HG03139 (cell line): Measurements from ENCODE around the gene CCDC3.
"Not testable (repeated sequence)": the region's sequence is repeated elsewhere in the genome, so short reads cannot be mapped to it uniquely, and the experiment has no call there.

Source experiments
- ATAC-seq: cut with Tn5 transposase; IDR thresholded peaks from one replicate; pipeline ENCODE4 v1.9.1; 2021; ENCODE audit not compliant: unreplicated experiment

The CCDC3 gene

GRCh38 chr10:13001041-13001886, at the start of gene CCDC3:
Gene CCDC3, minus strand, starts transcription at chr10:13001713. Its CDS starts 143 bp downstream, at chr10:13001570.
- no peak for ATAC-seq

GRCh38 chr10:13051126-13051694, 49.7 kb upstream of the CCDC3 start:
- ATAC-seq = no peak

GRCh38 chr10:13049774-13050420, 48.4 kb upstream of the CCDC3 start:
- no peak for ATAC-seq

GRCh38 chr10:13048762-13049161, 47.2 kb upstream of the CCDC3 start:
- no peak for ATAC-seq

- no peak for ATAC-seq
Observed at GRCh38 chr10:13047529-13048206, 46.2 kb upstream of the CCDC3 start.

- ATAC-seq = no peak
Observed at GRCh38 chr10:13046851-13047528, 45.5 kb upstream of the CCDC3 start.

- no peak for ATAC-seq
Observed at GRCh38 chr10:13043520-13043919, 42.0 kb upstream of the CCDC3 start.

- no peak for ATAC-seq
Observed at GRCh38 chr10:13039761-13040160, 38.2 kb upstream of the CCDC3 start.

GRCh38 chr10:13038391-13038790, 36.9 kb upstream of the CCDC3 start:
- no peak for ATAC-seq

- ATAC-seq = no peak
Observed at GRCh38 chr10:13037832-13038231, 36.3 kb upstream of the CCDC3 start.

GRCh38 chr10:13036841-13037240, 35.3 kb upstream of the CCDC3 start:
- no peak for ATAC-seq

- not testable (repeated sequence) for ATAC-seq
Observed at GRCh38 chr10:13035731-13036130, 34.2 kb upstream of the CCDC3 start.

- ATAC-seq = no peak
Observed at GRCh38 chr10:13026873-13027272, 25.4 kb upstream of the CCDC3 start.

GRCh38 chr10:13023754-13024153, 22.2 kb upstream of the CCDC3 start:
- no peak for ATAC-seq

GRCh38 chr10:13019280-13019679, 17.8 kb upstream of the CCDC3 start:
- ATAC-seq = no peak

- ATAC-seq = no peak
Observed at GRCh38 chr10:13018171-13018570, 16.7 kb upstream of the CCDC3 start.

GRCh38 chr10:13016886-13017285, 15.4 kb upstream of the CCDC3 start:
- ATAC-seq = no peak

GRCh38 chr10:13016426-13016825, 14.9 kb upstream of the CCDC3 start:
- no peak for ATAC-seq

- no peak for ATAC-seq
Observed at GRCh38 chr10:13006037-13006436, 4.5 kb upstream of the CCDC3 start.

GRCh38 chr10:13003759-13004158, 2.2 kb upstream of the CCDC3 start:
- no peak for ATAC-seq

GRCh38 chr10:13003004-13003403, 1.5 kb upstream of the CCDC3 start:
- ATAC-seq = no peak
